HG03439 (cell line): ENCODE results near the gene SAMD5.
"Not testable (repeated sequence)": the region's sequence is repeated elsewhere in the genome, so short reads cannot be mapped to it uniquely, and the experiment has no call there.

Experiments used
- ATAC-seq: cut with Tn5 transposase; IDR thresholded peaks from one replicate; pipeline ENCODE4 v1.9.1; 2021; ENCODE audit warnings: mild to moderate bottlenecking, moderate library complexity; ENCODE audit not compliant: unreplicated experiment

Gene SAMD5

GRCh38 chr6:147527197-147527596 lies 18.7 kb downstream of the SAMD5 start:
- ATAC-seq, result no peak

GRCh38 chr6:147528511-147529145 lies 20.1 kb downstream of the SAMD5 start:
- no peak for ATAC-seq

- no peak for ATAC-seq
Observed at GRCh38 chr6:147530132-147531060, 21.9 kb downstream of the SAMD5 start.

GRCh38 chr6:147531321-147531720 lies 22.8 kb downstream of the SAMD5 start:
- no peak for ATAC-seq

- ATAC-seq, result no peak
Observed at GRCh38 chr6:147534116-147534860, 25.8 kb downstream of the SAMD5 start.

- ATAC-seq, result no peak
Observed at GRCh38 chr6:147538821-147539220, 30.3 kb downstream of the SAMD5 start.

GRCh38 chr6:147540075-147540474 lies 31.6 kb downstream of the SAMD5 start:
- ATAC-seq, result no peak

GRCh38 chr6:147542436-147542835 lies 33.9 kb downstream of the SAMD5 start:
- not testable (repeated sequence) for ATAC-seq

- ATAC-seq, result no peak
Observed at GRCh38 chr6:147544420-147544819, 35.9 kb downstream of the SAMD5 start.

- no peak for ATAC-seq
Observed at GRCh38 chr6:147546501-147547368, 38.2 kb downstream of the SAMD5 start.

GRCh38 chr6:147547369-147547902 lies 38.9 kb downstream of the SAMD5 start:
- ATAC-seq, result no peak

GRCh38 chr6:147548921-147549475 lies 40.5 kb downstream of the SAMD5 start:
- no peak for ATAC-seq

- no peak for ATAC-seq
Observed at GRCh38 chr6:147549531-147549930, 41.0 kb downstream of the SAMD5 start.

- no peak for ATAC-seq
Observed at GRCh38 chr6:147551976-147552375, 43.5 kb downstream of the SAMD5 start.

- ATAC-seq, result no peak
Observed at GRCh38 chr6:147553099-147553498, 44.6 kb downstream of the SAMD5 start.

GRCh38 chr6:147554281-147554680 lies 45.8 kb downstream of the SAMD5 start:
- no peak for ATAC-seq

- no peak for ATAC-seq
Observed at GRCh38 chr6:147559006-147559405, 50.5 kb downstream of the SAMD5 start.

GRCh38 chr6:147560670-147561069 lies 52.2 kb downstream of the SAMD5 start:
- no peak for ATAC-seq

GRCh38 chr6:147561726-147562125 lies 53.2 kb downstream of the SAMD5 start:
- ATAC-seq, result no peak

GRCh38 chr6:147563472-147563871 lies 55.0 kb downstream of the SAMD5 start:
- ATAC-seq, result no peak
